Loucy (cell line): Measurements from ENCODE around the gene NFYA.

Experiments
- H2AFZ ChIP-seq: fragments of 200-600 bp; sonication (generic); 2 replicates; pipeline ENCODE4 v1.6.0; 2016; ENCODE audit warnings: antibody characterized with exemption, mild to moderate bottlenecking, low read length, moderate library complexity
- H3F3A ChIP-seq: fragments of 200-600 bp; 2 replicates; pipeline ENCODE4 v1.6.0; 2016; ENCODE audit warnings: antibody characterized with exemption, low read depth, mild to moderate bottlenecking
- H3K27me3 ChIP-seq: fragments of 200-600 bp; sonication (generic); 2 replicates; pipeline ENCODE4 v1.6.1; 2014; ENCODE audit warnings: low read length, mild to moderate bottlenecking; ENCODE audit not compliant: insufficient read depth, poor library complexity, severe bottlenecking
- H3K36me3 ChIP-seq: fragments of 200-600 bp; sonication (generic); 2 replicates; pipeline ENCODE4 v1.6.1; 2016; ENCODE audit warnings: low read length; ENCODE audit not compliant: insufficient read depth
- H3K4me1 ChIP-seq: fragments of 200-600 bp; sonication (generic); 2 replicates; pipeline ENCODE4 v1.5.1; 2014; ENCODE audit warnings: low read length, mild to moderate bottlenecking; ENCODE audit not compliant: insufficient read depth, poor library complexity, severe bottlenecking
- H3K4me2 ChIP-seq: fragments of 200-600 bp; sonication (generic); 2 replicates; pipeline ENCODE4 v1.6.0; 2014; ENCODE audit warnings: antibody characterized with exemption, low read length, low read depth, mild to moderate bottlenecking; ENCODE audit not compliant: poor library complexity, severe bottlenecking
- H3K4me3 ChIP-seq: fragments of 200-600 bp; sonication (generic); 2 replicates; pipeline ENCODE4 v1.5.1; 2014; ENCODE audit warnings: low read length, mild to moderate bottlenecking, mixed read lengths; ENCODE audit not compliant: poor library complexity, severe bottlenecking
- H3K79me2 ChIP-seq: fragments of 200-600 bp; sonication (generic); 2 replicates; pipeline ENCODE4 v1.6.1; 2014; ENCODE audit warnings: low read length; ENCODE audit not compliant: insufficient read depth
- H3K9ac ChIP-seq: fragments of 200-600 bp; sonication (generic); 2 replicates; pipeline ENCODE4 v1.6.0; 2014; ENCODE audit warnings: mild to moderate bottlenecking, low read depth, low read length, moderate library complexity; ENCODE audit not compliant: poor library complexity, severe bottlenecking
- H3K9me2 ChIP-seq: fragments of 200-600 bp; sonication (generic); replicated peaks from 2 replicates; pipeline ENCODE4 v1.6.1; 2016; ENCODE audit warnings: low read depth, low read length, mixed read lengths
- H3K9me3 ChIP-seq: fragments of 200-600 bp; sonication (generic); 2 replicates; pipeline ENCODE4 v1.6.1; 2014; ENCODE audit warnings: mild to moderate bottlenecking, antibody characterized with exemption, low read length, low read depth; ENCODE audit not compliant: insufficient read depth
- H4K20me1 ChIP-seq: fragments of 200-600 bp; sonication (generic); 2 replicates; pipeline ENCODE4 v1.6.0; 2014; ENCODE audit warnings: antibody characterized with exemption, low read length, mild to moderate bottlenecking; ENCODE audit not compliant: insufficient read depth, poor library complexity, severe bottlenecking
- CTCF ChIP-seq: fragments of 200-600 bp; sonication (generic); conservative IDR thresholded peaks from 2 replicates; pipeline ENCODE4 v1.5.1; 2014; ENCODE audit warnings: mild to moderate bottlenecking, antibody characterized with exemption, low read length
- EZH2phosphoT487 ChIP-seq: fragments of 200-600 bp; IDR thresholded peaks from 2 replicates; pipeline ENCODE4 v1.6.1; 2018; ENCODE audit warnings: antibody characterized with exemption, mild to moderate bottlenecking, moderate library complexity, borderline replicate concordance

Gene NFYA

GRCh38 chr6:41032830-41033229 is 39.9 kb upstream of the NFYA start:
- peaks cover 7% of the 10 kb centered on the region for H3K4me1 ChIP-seq
- H3K9me3 ChIP-seq = no peaks in the 10 kb centered on the region
- H3K79me2 ChIP-seq = no peaks in the 10 kb centered on the region; the same call in 1 of the 2 replicates
- no peaks in the 10 kb centered on the region for H3F3A ChIP-seq
- no peak overlapping the region for H3K9ac ChIP-seq
- H3K9me2 ChIP-seq = no peaks in the 10 kb centered on the region
- H3K4me2 ChIP-seq = no peak overlapping the region
- H4K20me1 ChIP-seq = no peaks in the 10 kb centered on the region
- H2AFZ ChIP-seq = no peak overlapping the region
- H3K36me3 ChIP-seq = no peaks in the 10 kb centered on the region
- H3K27me3 ChIP-seq = no peaks in the 10 kb centered on the region
- TF ChIP-seq CTCF (no peak), EZH2phosphoT487 (no peak)
- no peak overlapping the region for H3K4me3 ChIP-seq

DNA sequence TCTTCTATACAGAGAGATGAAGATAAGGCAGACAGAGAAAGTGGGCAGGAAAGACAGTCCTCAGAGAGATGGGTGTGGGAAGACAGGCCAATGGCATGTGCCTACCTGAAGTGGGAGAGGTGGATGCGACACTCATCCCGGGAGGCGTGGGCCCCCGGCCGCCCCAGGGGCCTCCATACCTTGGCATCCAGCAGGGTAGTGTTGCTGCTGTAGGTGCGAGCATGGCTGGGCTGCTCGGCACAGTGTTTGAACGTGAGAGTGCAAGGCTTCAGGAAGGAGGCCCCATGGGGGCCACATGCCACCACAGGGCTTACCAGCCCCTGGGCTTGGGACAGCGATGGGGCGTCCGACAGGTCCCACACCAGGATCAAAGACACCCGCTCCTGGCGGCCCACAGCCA is 39.0 kb upstream of the NFYA start:
- H3K9ac ChIP-seq = no peak overlapping the region
- no peak overlapping the region for H2AFZ ChIP-seq
- H3K27me3 ChIP-seq = no peaks in the 10 kb centered on the region
- no peaks in the 10 kb centered on the region for H3F3A ChIP-seq
- no peaks in the 10 kb centered on the region for H3K9me3 ChIP-seq
- H3K4me2 ChIP-seq = no peak overlapping the region
- H3K9me2 ChIP-seq = no peaks in the 10 kb centered on the region
- no peak for TF ChIP-seq CTCF
- no peak for TF ChIP-seq EZH2phosphoT487
- H3K79me2 ChIP-seq = no peaks in the 10 kb centered on the region; the same call in 1 of the 2 replicates
- no peaks in the 10 kb centered on the region for H3K36me3 ChIP-seq
- peaks cover 7% of the 10 kb centered on the region for H3K4me1 ChIP-seq
- H3K4me3 ChIP-seq = no peak overlapping the region
- H4K20me1 ChIP-seq = no peaks in the 10 kb centered on the region

- Histone ChIP-seq H3K36me3 (no peaks in the 10 kb centered on the region), H3K9me3 (no peaks in the 10 kb centered on the region), H3K4me1 (peaks cover 10% of the 10 kb centered on the region), H3F3A (no peaks in the 10 kb centered on the region), H4K20me1 (no peaks in the 10 kb centered on the region), H3K27me3 (no peaks in the 10 kb centered on the region), H2AFZ (no peak overlapping the region), H3K9me2 (no peaks in the 10 kb centered on the region), H3K4me3 (no peak overlapping the region), H3K9ac (no peak overlapping the region), H3K4me2 (no peak overlapping the region), H3K79me2 (no peaks in the 10 kb centered on the region)
- TF ChIP-seq CTCF (no peak), EZH2phosphoT487 (no peak)
Observed at GRCh38 chr6:41036186-41036585, 36.6 kb upstream of the NFYA start.
